NCI-H1417 (cell line): ENCODE results near the gene RPS15.

Experiments used
- DNase-seq, 3 experiments: peaks; one replicate each; lab custom pipeline; 2025; lab: John Stamatoyannopoulos, UW

RPS15 gene

DNA sequence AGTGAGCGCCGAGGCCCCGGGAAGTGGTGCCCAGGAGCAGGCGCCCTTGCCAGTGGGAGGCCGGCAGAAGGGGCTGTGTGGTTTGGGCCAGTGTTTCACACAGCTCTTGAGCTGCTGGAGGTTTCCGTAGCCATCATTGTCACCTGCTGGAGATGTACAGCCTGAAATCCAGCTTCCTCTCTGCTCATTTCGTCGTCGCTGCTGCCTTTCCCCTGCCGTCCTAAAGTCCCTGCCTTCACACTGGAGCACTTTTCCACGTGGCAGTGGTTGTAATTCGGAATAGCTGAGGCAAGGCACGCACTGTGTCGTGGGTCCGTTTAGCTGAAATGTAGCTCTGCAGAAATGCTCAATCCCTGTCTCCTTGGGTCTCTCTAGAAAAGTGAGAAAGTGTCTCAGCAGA, 17.6 kb upstream of the RPS15 start:
- DNase-seq, result no peak

DNA sequence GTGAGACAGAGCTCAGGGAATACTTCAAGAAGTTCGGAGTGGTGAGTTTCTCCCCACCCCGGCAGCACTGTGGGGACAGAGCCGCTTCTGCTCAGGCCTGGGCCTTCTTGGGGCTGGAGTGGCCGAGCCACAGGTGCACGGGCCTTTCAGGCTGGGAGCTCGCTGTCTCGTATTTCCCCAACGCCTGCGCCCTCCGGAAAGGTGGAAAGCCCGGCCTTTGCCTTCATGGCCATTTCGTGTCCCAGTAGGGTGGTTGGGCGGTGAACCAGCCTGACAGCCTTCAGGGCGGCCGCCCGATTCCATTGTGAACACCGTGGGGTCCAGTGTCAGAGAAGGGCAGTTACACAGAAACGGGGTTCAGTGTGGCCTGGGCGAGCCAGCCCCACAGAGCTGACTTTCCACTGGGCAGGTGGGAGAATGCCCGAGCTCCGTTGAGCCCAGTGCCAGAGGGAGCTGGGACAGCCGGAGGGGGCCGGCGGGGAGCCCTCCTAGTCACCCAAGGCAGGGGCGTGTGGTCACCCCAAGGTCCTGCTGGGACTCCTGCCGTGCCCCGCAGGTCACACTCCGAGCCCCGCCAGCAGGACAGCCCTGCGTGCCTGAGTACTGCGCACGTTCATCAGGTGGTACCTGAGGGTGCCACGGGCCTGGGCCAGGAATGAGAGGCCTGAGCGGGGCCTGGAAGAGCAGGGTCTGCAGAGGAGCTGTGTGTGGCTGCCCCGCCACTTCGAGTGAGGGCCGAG, 16.8 kb upstream of the RPS15 start:
- DNase-seq, result no peak

DNA sequence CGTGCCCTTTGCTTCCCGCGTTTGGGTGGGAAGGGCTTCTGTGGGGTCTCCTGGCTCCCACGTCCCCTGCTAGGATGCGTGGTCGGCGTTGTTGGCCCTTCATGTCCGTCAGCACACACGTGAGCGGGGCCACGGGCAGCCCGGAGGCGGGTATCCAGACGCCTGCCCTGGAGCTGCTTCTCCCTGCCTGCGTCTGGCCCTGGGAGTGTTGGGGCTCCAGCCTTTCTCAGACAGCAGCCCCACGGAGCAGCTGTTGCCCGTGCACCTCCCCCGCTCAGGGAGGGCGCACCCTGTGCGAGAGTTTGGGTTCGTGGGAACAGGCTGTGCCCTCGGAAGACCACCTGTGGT, 16.3 kb upstream of the RPS15 start:
- no peak for DNase-seq

DNA sequence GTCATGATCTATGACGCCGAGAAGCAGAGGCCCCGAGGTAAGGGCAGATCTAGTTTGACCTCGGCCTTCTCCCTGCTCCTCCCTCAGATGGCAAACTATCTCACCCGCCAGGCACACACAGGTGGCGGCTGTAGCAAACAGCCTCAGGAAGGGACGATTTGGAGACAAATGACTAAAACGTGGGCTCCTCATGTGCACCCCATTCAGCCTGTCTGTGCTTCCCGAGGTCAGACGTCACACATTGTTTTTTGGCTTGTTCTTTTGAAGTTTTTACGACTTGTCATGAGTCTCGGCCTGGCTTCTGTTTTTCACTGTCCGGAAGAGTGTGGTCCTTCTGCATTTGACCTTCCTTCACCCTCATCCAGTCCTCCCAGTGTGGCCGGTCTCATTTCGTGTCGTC, 15.8 kb upstream of the RPS15 start:
- DNase-seq, result no peak

DNA sequence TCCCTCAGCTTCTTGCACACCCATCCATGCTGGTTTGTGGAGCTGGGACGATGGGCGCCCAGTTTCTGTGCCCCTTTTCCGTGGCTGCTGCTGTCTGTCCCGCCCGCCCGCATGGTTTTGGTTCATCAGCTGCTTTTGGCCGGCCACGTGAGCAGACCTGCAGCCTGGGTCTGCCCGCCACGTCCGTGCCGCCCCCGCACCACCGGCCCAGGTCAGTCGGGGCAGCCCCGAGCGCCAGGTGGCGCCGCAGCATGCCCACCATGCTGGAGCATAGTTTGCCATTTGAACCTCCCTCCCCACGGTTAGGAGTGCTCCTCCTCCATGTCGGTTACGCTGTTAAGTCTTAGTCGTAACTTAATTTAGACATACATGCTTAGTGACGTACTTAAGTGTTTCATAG, 15.3 kb upstream of the RPS15 start:
- no peak for DNase-seq

DNA sequence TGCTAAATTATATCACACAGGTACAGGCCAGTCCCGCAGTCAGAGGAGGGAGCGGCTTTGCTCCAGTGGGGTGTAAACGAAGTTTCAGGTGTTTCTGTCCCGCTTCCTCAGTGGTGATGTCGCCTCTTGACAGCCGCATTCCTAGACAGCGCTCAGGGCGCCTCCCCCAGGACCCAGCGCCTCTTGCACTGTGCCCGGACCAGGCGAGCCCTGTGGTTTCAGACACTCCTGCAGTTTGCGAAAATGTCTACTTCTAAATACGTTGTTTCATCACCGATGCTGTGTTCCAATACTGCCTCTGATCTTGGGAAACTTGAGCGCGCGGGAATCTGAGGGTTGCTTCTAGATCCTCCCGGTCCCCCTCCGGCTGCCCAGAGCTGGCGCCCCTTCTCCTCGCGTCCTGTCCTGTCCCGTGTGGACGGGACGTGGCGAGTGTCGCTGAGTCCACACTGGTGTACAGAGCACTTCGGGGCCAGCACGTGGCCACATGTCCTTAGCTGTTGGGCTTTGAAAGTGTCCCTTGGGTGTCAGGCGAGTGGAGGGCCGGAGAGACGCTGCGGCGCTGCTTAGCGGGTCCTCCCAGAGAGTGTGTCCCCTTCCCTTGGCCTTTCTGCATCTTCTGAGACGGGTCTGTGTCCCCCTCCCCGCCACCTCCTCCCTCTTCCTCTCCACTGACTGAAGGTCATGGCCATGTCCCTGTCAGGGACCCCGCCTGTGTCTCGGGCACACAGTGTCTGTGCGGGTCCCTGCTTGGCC, 14.6 kb upstream of the RPS15 start:
- no peak for DNase-seq

DNA sequence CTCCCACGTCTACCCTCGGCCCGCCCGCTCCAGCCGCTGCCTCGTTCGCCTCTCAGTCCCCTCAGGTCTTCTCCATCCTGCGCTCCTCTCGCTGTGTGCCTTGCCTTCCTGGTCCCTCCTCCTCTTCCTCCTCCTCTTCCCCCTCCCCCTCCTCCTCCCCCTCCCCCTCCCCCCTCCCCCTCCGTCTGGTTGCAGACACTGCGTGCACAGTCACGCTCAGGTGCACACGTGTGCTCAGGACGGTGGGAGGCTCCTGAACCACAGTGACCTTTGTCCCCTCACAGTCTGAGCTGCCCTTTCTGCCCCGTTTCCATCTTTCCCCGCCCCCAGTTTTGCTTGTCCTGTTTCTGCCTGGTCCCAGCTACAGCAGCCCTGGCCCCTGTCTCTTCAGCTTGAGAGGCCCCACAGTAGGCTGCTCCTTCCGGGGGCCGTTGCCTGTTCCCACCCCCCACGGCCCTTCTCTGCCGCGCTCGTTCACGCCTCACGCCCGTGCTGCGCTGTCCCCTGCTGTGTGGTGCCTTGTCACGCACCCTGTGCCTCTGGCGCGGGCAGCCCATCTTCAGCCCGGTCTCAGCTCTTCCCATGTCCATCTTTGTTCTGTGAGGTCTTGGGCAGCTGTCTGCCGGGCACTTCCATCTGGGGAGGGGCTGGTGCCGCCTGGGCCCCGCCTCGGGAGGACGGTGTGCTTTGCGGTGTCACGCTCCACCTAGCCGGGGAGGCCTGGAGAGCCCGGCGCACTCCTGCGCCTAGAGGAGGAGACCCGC, 13.8 kb upstream of the RPS15 start:
- peak in 1 of 3 experiments; percentile 39 for DNase-seq

DNA sequence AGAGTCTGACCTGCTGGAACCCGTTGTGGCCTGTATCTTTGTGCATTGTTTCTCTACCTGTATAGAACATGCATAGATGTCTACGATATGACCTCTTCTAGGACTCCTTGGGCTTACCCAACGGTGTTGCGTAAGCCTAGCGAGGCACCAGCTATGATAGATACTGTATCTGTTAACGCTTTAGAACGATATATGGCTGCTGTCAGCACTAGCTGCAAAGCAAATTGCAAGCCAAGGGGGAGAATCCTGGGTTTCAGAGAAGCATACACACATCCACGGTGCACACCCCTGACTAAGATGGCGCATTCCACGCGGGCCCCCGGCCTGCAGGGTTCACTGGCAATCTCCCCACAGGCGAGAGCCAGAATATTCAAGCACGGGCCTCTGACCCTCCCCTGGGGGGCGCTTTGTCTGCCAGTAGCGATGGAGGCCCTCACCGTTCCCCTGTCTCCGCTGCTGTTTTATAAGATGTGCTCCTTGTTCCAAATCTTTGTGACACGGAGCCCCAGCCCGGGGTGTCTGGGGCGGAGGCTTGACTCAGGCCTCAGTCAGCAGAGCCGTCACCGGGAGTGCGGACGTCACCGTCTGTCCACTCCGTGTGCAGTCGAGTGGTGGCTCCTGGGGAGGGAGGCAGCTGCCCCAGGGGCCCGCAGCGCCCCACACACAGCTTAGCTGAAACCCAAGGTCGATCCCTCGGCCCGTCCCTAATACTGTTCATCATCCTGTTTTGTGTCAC, 12.9 kb upstream of the RPS15 start:
- no peak for DNase-seq

DNA sequence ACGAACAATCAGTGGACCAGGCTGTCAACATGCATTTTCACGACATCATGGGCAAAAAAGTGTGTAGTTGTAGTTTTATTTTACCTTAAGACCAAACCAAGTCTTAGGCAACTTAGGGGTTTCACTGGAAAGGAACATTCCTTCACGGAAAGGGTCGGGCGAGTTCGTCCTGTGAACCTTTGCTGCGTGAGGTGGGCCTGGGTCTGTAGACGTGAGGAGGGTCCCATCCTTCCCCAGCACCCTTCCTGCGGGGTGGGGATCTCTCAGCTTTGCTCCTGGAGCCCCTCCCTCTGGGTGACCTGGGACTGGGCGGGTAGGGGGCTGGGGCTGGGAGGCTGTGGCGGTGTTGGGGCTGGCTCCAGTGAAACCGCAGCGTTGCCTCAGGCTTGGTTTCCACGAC, 12.3 kb upstream of the RPS15 start:
- DNase-seq, result no peak

DNA sequence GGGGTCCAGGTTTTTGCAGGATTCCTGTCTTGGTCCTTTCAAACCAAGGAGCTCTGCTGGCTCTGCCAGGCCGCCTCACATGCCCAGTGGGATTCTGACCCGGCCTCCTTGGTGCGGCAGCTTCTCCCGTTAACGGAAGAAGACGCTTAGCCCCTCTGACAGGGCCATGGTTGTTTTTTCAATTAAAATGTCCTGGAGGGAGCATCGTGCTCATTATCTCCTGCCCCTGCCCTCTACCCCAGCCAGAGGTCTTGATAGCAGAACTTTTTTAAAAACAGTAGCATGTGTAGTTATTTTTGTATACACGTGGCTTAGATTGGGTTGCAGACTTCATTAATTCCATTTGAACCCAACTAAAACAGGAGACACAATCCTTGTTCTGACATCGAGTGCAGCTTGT, 11.5 kb upstream of the RPS15 start:
- no peak for DNase-seq

DNA sequence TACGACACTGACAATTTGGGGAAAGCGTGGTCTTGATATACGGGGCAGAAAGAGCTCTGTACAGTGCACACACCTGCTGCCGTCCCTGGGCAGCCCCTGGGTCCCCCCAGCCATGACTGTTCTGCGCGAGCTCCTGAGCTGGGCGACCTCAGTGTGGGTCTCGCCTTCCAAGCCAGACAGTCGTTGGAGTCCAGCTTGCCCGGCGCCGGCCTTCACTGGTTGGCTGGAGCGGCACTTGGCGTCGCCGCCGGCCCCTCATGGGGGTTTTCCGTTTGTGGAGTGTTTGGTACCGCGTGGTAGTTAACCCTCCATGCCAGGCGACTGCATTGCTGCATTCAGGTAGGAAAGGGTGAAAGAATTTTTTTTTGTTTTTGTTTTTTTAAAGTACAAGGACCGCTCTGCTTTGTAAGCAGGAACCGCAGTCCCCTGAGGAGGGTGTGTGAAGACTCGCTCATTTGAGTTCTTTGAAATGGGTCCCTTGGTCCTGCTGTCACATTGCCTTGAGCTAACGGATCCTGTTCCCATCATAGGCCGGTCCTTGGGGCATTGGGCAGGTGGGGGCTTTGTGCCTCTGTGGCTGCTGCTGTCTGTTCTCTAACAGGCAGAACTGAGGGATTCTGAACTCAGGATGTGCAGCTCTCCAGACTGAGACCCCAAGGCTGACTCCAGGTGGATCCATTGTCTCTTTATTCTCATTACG, 10.8 kb upstream of the RPS15 start:
- no peak for DNase-seq

DNA sequence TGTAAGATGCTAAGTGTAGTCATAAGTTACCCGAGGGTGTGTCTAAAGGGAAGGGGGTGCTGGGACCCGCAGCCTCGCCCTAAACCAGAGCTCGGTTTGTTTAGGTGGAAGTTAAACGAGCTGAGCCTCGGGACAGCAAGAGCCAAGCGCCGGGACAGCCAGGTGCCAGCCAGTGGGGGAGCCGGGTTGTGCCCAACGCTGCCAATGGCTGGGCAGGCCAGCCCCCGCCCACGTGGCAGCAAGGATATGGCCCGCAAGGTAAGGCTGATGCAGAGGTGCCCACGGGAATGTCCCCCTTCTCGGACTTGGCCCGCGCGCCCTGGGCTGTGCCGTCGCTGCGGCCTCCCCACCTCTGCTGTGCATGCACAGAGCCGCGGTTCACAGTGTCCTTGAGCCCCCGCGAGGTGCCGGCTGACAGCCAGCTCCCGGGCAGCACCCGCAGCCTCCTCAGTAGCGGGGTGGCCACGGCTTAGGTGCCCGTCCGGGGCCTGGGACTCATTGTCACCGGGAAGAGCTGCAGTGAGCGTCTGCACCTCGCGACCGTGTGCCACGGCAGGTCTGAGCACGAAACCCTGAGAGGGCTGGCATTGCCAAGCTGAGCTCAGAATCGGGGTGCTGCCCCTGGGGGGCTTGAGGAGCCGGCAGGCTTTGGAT, 9.3 kb upstream of the RPS15 start:
- DNase-seq, result no peak

DNA sequence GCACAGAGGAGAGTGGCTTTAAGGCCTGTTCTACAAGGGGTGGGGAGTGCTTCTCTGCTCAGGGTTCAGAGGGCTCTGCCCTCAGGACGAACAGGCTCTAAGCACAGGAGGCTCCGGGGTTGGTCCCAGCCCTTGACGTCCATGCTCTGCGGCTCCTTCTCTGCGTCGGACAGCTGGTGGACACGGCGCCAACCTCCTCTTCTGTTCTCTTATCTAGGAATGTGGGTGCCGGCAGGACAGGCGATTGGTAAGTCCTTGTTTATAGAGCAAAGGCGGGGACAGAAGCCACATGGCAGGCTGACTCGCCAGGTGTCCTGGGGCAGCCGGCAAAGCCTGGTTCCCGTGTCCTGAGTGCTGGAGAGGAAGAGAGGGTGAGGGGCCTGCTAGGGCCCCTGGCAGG, 8.4 kb upstream of the RPS15 start:
- no peak for DNase-seq

DNA sequence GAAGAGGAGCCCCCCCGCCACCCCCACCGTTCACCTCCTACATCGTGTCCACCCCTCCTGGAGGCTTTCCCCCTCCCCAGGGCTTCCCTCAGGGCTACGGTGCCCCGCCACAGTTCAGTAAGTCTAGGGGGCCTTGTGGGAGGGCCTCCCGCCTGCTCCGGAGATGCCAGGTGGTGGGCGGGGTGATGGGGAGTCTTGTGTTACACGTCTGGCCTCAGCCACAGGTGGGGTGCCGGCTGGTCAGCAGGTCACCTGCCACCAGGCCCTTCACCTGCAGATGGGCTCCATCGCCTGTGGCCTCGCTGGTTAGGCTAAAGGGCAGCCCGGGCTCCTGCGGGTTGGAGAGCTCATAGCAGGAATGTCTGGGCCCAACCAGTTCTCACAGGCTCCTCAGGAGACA, 8.0 kb upstream of the RPS15 start:
- DNase-seq, result no peak

DNA sequence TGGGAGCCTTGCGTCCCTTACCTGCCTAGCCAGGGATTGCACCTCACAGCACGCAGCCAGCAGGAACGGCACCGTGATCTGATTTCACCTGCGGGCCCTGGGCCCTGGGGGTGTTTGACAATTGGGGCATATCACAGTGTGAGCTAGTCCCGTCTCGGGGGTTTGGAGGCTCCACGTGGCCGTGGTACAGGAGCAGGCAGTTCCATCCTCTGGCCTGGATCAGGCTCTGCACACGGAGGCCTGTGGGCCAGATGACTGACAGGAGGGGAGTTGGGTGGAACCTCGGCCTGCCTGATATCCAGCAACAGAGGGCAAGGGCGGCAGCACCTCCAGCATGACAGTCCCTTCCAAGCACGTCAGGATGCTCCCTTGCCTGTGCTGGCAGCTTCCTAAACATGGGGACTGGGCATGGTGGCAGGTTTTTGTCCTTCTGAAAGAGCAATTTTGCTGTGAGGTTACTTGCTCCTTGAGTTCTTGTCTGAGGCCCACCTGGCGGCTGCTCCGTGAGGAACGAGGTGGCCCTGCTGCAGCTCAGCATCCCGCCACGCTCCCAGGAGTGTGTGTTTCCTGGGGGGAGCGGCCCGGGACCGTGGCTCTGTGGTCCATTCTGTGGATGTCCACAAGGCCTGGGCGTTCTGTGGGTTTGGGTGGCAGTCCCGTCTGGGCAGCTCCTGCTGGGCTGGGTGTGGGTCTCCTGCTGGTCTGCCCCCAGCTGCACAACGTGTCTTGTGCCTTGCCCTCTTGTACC, 6.3 kb upstream of the RPS15 start:
- no peak for DNase-seq

DNA sequence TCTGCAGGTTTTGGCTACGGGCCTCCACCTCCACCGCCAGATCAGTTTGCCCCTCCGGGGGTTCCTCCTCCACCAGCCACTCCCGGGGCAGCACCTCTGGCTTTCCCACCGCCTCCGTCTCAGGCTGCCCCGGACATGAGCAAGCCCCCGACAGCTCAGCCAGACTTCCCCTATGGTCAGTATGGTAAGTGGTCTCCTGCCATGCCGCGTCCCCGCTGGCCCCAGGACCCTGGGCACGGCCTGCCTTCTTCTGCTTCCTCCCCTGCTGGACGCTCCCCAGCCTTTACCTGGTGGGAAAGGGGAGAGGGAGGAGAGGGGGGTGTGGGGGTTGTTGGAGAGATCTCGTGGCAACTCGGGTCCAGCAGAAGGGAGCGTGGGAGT, 5.7 kb upstream of the RPS15 start:
- DNase-seq, result no peak

DNA sequence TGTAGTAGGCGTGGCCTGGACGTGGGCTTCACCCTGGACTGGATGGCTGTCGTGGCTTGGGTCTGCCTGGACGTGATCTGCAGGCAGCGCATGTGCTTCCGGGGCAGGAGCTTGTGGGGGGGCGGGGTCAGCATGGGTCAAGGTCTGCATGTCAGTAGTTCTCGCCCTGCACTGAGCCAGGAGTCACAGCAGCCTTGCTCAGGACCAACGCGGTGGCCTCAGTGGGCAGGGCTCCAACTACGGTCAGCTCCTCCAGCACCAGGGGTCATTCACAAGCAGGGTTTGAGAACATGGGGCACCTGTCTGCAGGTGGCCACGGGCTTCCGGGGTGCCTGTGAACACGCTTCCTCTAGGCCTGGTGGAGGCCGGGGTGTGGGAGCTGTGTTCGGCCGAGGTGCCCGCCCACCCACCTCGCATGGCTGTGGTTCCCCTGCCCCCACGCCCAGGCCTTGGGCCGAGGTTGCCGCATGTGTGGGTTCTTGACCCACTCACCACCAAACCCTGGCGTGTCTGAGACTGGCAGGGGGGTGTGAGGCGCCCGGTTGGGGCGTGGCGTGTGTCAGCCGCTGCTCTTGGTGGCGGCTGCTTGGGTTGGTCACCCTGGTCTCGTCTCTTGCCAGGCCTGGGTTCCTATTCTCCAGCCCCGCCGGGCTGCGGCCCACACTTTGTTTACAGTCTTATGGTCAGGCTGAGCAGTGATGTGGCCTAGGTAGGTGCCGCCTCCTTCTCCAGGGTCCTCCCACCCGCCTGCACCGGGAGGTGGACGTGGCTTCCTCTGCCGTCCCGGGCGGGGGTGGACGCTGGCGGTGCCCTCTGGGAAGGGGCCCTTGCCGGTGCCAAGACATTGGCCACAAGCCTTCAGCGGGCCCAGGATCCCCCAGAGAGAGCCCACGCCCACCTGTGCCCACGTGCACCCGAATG, 4.8 kb upstream of the RPS15 start:
- DNase-seq, result no peak

DNA sequence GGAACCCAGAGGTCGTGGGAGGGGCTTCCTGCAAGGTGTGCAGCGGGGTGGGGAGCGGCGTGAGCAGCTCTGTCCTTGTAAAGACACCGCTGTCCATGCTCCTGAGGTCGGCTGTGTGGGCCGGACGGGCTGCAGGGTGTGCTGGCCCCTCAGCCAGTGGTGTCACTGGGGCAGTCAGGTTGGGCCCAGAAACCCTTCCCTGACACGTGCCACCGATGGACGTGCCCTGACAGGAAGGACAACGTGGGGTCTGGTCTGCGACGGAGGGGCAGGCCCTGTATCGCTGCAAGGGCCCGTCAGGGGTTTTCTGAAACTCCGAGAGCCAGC, 4.2 kb upstream of the RPS15 start:
- DNase-seq, result no peak

DNA sequence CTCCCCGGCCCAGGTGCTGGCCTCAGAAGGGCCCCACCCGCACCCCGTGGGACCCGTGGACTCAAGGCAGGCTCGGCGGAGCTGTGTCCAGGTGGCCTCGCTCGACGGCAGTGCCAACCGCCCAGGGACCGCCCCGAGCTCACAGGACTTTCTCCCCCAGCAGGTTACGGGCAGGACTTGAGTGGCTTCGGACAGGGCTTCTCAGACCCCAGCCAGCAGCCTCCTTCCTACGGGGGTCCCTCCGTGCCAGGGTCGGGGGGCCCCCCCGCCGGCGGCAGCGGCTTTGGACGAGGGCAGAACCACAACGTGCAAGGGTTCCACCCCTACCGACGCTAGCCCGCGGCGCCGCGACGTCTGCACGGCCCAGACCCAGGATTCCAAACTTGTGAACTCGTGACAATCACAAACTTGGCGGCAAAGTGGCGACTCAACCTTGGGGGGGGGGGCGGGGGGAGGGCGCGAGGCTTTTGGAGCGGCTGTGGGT, 3.6 kb upstream of the RPS15 start:
- DNase-seq, result no peak
